HG03342 (cell line): ENCODE data around the gene XRN1.
A peak's percentile ranks its signal among the peaks of the same experiment; 100 is the strongest.
"Not testable (repeated sequence)": the region's sequence is repeated elsewhere in the genome, so short reads cannot be mapped to it uniquely, and the experiment has no call there.

Experiments used
- ATAC-seq: cut with Tn5 transposase; IDR thresholded peaks from one replicate; pipeline ENCODE4 v1.9.1; 2021; ENCODE audit warnings: mild to moderate bottlenecking, moderate library complexity; ENCODE audit not compliant: unreplicated experiment

XRN1 gene

DNA sequence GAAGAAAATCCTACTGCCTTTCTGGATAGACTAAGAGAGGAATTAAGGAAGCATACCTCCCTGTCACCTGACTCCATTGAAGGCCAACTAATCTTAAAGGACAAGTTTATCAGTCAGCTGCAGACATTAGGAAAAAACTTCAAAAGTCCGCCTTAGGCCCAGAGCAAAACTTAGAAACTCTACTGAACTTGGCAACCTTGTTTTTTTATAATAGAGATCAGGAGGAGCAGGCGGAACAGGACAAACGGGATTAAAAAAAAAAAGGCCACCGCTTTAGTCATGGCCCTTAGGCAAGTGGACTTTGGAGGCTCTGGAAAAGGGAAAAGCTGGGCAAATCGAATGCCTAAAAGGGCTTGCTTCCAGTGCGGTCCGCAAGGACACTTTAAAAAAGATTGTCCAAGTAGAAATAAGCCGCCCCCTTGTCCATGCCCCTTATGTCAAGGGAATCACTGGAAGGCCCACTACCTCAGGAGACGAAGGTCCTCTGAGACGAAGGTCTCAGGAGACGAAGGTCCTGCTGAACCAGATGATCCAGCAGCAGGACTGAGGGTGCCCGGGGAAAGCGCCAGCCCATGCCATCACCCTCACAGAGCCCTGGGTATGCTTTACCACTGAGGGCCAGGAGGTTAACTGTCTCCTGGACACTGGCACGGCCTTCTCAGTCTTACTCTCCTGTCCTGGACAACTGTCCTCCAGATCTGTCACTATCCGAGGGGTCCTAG is 8.2 kb downstream of the XRN1 start:
- ATAC-seq = not testable (repeated sequence)

DNA sequence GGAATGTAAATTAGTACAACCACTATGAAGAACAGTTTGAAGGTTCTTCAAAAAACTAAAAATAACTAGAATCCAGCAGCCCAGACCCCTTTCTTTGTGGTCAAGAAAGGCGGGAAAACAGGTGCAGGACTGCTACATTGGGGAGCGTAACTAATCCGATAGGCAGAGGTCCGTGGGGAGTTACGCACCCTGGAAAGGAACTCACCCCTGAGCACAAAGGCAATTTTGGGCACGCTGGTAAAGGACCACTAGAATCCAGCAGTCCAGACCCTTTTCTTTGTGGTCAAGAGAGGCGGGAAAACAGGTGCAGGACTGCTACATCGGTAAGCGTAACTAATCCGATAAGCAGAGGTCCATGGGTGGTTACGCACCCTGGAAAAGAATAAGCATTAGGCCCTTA is 9.7 kb downstream of the XRN1 start:
- ATAC-seq = not testable (repeated sequence)

DNA sequence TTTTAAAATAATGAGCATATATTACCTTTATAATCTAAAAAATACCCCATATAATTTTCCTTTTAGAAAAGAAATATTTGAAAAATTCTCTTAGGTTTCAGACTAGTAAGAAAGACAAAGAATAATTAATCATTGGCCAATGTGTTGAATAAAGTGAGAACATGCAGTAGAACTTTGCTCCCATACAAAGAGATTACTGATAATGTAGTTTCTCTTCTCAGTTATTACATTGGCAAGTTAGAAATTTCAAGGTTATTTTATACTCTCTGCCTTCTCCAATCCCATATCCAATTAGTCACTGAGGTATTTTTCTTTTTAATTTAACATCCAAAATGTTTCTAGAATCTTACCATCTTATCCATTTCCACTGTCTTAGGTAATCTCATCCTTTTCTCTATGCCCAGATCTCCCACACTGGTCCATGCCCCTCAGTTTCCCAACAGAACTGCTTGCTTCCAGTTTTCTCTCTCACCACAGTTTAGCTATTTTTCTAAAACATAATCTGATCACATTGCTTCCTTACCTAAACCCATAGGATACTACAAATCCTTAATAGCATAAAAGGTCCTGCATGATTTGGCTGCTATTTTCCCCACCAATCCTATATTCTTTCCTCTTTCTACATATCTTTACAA is 10.8 kb downstream of the XRN1 start:
- ATAC-seq = no peak

DNA sequence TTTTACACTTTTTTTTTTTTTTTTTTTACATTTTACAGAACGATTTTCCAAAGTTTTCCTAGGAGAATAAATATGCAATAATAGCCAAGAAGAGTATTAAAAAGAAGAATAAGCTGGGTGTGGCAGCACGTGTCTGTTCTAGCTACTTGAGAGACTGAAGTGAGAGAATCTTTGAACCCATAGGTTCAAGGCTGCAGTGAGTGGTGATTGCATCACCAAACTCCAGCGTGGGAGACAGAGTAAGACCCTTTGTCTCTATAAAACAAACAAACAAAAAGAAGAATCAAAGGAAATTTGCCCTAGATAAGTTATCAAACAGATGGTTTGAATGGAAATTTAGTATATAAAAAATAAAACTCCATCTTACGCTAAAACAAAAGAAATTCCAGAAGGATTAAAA is 13.3 kb downstream of the XRN1 start:
- no peak for ATAC-seq

DNA sequence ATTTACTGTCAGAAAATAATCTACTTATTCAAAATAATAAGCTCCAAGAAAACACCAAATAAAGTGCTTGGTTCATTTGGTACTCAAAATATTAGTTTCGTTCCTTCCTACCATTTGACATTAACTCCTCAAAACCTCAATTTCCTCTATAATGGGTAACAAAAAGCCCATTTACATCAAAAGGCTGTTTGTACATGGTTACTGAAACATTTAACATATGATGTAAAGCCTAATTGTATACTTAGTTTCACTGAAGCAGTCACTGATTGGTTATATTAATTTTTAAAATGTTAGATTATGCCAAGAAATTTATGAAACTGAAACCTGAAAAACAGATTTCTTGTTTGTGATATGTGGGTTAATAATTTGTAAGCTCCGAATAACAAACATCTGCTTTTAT is 14.7 kb downstream of the XRN1 start:
- ATAC-seq = no peak

DNA sequence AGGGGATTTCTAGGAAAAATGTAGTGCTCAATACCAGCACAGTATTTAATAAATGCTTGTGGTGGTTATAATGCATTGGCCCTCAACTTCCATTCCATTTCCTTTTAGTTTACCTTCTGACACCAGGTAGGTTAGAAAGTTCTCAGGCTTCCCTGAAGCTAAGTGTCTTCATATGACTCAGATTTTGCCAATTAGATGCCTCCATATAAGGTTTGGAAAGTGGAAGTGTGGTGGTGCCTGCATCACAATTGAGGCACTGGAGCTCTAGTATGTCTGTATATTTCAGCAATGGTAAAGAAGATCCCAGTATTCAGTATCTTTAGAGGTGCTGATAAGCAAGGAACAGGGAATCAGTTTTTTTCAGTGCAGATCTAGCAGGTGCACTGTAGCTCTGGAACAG is 18.3 kb downstream of the XRN1 start:
- ATAC-seq = no peak

DNA sequence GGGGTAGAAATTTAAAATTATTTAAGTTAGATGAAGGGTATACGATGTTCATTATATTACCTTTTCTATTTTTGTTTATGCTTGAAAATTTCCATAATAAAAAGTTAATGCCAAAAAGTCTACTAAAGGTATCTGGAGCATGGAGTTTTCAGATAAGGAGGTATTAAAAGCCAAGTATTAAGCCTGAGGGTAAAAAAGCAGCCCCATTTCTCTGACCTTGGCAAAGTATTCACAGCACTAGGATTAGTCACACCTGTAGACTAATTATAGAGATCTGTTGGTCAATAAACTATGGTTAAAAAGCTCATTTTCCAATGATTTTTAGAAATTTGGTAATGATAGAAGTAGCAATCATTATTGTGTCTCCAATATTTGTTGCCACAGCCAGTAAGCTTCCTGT is 23.1 kb downstream of the XRN1 start:
- no peak for ATAC-seq

DNA sequence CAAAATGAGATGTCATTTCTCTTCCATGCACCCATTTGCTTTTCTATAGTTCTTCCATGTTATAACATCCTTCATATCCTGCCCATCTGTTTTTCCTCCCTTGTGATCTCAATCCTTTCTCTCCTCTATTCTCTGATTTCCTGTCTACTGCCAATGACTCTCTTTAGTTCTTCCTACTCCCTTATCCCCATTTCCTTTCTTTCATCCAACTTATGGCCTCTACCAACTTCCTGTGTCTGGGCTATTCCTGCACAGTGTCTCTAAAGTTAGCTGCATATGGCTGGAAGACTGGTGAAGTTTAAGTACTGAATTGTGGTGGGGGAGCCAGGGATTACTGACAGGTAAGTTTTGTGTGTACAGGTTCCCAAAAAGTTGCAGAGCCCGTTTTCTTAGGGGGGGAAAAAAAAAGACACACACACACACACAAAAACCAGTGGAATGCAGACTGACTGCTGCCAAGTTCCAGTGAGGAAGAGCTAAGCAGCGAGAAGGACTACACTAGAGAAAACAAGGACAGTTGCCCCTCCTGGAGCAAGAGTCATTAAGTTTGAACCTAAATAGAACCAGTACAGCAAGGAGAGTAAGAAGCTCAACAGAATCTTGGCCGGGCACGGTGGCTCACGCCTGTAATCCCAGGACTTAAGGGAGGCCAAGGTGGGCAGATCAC is 28.8 kb downstream of the XRN1 start:
- no peak for ATAC-seq

DNA sequence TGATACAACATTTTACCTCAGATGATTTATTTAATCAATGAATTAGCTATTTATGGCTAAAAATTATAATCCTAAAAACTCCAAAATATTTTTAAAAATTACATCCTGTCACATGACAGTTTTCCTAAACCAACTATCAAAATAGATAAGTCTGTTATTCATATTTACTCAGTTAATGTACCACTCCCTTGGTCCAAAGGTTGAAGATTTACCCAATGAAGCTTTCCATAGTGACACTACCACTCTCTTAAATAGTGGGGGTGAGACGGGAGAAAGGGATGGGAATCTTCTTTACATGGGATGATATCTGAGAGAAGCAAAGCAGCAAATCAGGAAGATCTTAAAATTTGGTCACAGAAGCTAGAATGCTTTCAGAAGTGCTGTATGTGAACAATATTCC is 30.5 kb downstream of the XRN1 start:
- no peak for ATAC-seq

DNA sequence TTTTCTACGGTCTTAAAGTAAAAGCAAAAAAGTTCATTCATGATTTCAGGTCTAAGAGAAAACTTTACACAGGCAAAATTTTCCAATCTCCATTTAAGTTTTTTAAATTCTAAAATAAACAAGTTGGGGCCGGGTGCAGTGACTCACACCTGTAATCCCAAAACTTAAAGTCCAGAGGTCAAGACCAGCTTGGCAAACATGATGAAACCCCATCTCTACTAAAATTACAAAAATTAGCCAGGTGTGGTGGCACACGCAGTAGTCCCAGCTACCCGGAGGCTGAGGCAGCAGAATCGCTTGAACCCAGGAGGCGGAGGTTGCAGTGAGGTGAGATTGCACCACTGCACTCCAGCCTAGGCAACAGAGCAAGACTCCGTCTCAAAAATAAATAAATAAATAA is 47.3 kb downstream of the XRN1 start:
- ATAC-seq = not testable (repeated sequence)

DNA sequence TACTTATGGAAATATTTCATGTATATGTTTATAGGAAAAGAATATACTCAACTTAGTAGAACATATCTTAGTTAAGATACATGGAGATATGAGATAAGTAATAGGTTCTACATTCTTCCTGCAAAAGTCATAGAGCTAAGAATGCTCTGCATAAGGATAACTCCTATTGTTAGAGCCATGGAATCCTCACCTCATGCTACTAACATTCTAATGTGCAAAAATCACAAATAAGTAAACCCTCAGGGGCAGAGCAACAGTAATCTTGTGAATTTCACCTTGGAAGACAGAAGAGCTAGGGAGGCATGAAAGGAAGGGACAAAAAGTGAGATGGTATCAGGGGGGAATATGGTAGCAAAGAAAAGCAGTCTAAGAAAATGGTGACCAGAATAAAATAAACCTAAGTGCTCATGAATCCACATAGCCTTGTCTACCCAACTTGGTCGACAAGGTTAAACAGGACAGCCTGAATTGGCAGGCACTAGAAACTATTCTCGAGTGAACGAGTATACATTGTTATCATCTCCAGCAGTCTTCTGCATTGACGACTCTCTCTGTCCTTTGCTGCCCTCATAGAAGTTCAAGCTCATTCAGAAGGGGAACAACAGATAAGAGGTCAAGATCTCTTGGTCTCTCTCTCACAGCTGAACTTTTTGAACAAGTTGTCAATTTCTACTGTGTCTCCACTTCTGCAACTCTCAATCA is 52.8 kb downstream of the XRN1 start:
- no peak for ATAC-seq

DNA sequence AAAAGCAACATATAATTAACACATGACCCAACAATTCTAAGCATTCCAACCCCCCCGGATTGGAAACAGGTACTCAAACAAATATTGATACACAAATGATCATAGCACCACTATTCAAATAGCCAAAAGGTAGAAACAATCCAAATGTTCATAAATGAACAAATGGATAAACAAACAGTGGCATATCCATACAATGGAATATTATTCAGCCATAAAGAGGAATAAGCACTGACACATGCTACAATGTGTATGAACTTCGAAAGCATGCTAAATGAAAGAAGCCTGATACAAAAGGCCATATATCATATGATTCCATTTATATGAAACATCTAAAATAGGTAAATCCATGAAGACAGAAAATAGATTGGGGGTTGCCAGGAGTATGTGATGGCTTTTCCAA is 62.8 kb downstream of the XRN1 start:
- no peak for ATAC-seq

DNA sequence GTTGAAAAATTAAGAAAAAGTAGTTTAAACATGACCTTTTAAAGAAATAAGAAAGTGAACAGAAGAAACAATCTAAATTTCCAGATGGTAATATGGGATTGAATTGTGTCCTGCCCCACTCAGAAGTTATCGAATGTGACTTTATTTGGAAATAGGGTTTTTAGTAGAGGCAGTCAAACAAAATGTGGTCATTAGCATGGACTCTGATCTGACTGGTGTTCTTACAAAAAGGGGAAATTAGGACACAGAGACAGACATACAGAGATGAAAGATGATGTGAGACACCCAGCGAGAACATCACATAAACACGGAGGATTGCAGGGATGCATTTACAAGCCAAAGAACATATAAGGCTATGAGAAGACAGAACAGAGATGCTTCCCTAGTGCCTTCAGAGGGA is 73.2 kb downstream of the XRN1 start:
- ATAC-seq = no peak

DNA sequence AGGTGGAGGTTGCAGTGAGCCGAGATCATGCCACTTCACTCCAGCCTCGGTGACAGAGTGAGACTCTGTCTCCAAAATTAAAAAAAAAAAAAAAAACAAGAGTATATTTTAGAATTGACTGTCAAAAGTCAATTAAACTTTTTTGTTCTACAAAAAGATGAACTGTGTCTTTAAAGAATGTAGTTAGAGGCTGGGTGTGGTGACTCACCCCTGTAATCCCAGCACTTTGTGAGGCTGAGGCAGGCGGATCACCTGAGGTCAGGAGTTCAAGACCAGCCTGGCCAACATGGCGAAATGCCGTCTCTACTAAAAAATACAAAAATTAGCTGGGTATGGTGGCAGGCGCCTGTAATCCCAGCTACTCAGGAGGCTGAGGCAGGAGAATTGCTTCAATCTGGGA is 78.3 kb downstream of the XRN1 start:
- not testable (repeated sequence) for ATAC-seq

DNA sequence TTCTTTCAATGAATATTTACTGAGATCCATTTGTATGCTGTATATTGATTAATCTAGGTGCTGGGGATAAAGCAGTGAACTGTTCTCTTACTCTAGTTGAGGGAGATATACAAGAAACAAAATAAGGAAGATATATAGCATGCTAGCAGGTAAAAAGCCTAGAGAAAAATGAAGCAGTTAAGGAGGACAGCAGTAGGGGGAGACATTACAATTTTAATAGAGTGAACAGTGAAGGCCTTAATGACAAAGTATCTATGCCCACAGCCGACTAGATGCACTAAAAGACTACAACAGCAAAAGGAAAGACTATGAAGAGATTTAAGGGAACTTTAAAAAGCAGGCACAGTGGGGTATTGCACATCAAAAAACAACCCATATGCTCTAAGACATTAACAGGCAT is 81.4 kb downstream of the XRN1 start:
- no peak for ATAC-seq

DNA sequence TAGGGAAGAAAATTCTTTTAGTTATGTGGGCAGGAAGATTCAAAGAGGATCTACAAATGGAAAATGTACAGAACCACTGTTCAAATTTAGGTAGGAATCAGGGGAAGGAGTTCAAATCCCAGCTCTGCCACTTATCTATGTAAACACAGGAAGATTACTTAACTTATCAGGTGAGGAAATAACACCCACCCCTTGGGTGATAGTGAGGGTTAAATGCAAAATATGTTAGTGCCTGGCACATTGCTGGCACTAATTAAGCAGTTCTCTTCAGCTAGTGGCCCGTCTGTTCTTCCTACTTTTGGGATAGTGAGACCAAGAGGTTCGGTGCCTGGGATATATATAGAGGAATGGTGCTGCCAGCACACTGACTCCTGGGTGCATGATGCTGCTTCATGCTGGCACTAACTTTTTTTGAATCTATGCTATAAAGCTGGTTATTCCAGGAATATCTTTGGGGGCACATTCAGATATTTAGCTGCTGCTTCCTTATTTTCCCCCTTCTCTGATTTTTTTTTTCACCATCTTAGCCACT is 83.8 kb downstream of the XRN1 start:
- ATAC-seq = no peak

DNA sequence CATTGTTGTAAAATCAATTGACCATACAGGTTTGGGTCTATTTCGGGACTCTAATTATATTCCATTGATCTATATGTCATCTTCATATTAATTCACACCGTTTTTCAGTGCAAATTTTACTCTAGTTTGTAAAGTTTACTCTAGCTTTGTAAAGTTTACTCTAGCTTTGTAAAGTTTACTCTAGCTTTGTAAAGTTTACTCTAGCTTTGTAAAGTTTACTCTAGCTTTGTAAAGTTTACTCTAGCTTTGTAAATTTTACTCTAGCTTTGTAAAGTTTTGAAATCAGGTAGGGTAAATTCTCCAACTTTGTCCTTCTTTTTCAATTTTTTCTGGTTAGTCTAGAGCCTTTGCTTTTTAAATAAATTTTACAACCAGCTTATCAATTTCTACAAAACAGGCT is 84.4 kb downstream of the XRN1 start:
- not testable (repeated sequence) for ATAC-seq

DNA sequence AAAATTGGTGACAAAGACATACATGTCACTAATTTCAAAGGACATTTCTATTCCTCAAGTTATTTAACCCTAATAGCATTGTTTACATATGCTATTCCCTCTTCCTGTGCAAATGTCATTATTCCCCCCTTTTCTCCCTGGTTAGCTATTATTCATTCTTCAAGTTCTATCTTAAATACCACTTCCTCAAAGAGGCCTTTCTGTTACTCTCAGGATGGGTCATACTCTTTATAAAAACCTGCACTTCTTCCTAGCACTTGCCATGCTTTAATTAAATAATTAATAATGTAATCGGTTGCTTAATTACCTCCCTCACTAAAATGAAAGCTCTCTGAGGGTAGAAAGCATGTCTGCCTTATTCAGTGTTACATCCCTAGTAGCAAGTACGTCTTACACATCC is 88.5 kb downstream of the XRN1 start:
- ATAC-seq = no peak

DNA sequence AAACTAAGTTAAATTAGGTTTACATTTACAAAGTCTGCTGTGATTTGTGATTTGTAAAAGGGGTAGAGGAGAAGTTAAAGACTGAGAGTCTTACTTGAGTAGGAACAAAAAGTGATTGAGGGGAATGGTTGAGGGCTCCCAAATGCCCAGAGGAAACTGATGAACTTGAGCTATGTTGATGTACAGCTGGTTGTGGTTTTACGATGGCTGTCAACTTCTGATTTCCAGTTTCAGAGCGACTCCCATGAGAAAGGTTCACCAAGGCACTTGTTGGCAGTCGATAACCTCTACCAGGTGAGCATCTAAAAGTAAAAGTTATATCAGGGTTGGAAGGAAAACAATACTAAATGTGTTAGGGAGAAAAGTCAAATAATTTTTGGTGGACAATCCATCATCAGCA is 91.0 kb downstream of the XRN1 start:
- peak; percentile 76 for ATAC-seq

DNA sequence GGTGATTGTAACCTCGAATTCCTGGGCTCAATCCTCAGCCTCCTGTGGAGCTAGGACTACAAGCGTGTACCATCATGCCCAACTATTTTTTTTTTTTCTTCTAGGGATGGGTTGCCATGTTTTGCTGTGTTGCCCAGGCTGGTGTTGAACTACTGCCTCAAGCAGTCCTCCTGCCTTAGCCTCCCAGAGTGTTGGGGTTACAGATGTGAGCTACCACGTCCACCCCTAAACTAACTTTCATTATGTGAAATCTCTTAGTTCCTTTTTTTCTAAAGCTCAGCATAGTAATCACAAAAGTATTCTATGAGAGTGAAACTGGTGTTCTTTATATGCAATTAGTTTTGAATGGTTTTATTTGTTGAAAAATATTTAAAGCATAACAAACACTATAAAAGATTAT is 92.1 kb downstream of the XRN1 start:
- peak; percentile 63 for ATAC-seq

DNA sequence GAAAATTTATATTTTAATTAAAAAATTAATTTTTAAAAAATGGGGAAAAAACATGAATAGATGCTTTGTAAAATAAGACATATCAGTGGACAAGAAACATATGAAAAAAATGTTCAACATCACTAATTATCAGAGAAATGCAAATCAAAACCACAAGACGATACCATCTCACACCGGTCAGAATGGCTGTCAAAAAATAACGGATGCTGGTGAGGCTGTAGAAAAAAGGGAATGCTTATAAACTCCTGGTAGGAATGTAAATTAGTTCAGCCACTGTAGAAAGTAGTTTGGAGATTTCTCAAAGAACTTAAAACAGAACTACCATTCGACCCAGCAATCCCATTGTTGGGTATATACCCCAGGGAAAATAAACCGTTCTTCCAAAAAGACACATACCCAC is 93.8 kb downstream of the XRN1 start:
- no peak for ATAC-seq
